KMS-11 (cell line): ENCODE data around the gene CDC45.

ENCODE experiments used
- H2AFZ ChIP-seq: fragments of 200-600 bp; sonication (generic); 2 replicates; pipeline ENCODE4 v1.6.1; 2016; ENCODE audit warnings: antibody characterized with exemption, mixed run types, low read depth
- H3K27ac ChIP-seq: fragments of 200-600 bp; sonication (generic); 2 replicates; pipeline ENCODE4 v1.6.1; 2016; ENCODE audit warnings: mild to moderate bottlenecking, mixed run types
- H3K27me3 ChIP-seq: fragments of 200-600 bp; sonication (generic); 2 replicates; pipeline ENCODE4 v1.6.1; 2017; ENCODE audit warnings: mild to moderate bottlenecking, low read depth, mixed run types, moderate library complexity; ENCODE audit not compliant: insufficient read depth
- H3K36me3 ChIP-seq: fragments of 200-600 bp; sonication (generic); 2 replicates; pipeline ENCODE4 v1.6.1; 2017; ENCODE audit warnings: mild to moderate bottlenecking, mixed run types; ENCODE audit not compliant: insufficient read depth
- H3K4me1 ChIP-seq: fragments of 200-600 bp; sonication (generic); 2 replicates; pipeline ENCODE4 v1.6.1; 2016; ENCODE audit warnings: mild to moderate bottlenecking, low read depth, mixed run types; ENCODE audit not compliant: poor library complexity, severe bottlenecking
- H3K4me2 ChIP-seq: fragments of 200-600 bp; sonication (generic); 2 replicates; pipeline ENCODE4 v1.7.0; 2016; ENCODE audit warnings: mild to moderate bottlenecking, mixed run types
- H3K4me3 ChIP-seq: fragments of 200-600 bp; sonication (generic); IDR thresholded peaks from 2 replicates; pipeline ENCODE4 v1.6.1; 2017; ENCODE audit warnings: low read depth, low read length, mixed read lengths; ENCODE audit not compliant: insufficient read depth
- H3K79me2 ChIP-seq: fragments of 200-600 bp; sonication (generic); 2 replicates; pipeline ENCODE4 v1.6.1; 2016; ENCODE audit warnings: low read depth, mixed run types; ENCODE audit not compliant: insufficient read depth
- H3K9ac ChIP-seq: fragments of 200-600 bp; sonication (generic); 2 replicates; pipeline ENCODE4 v1.6.1; 2016; ENCODE audit warnings: mild to moderate bottlenecking, mixed run types
- H4K20me1 ChIP-seq: fragments of 200-600 bp; sonication (generic); 2 replicates; pipeline ENCODE4 v1.6.1; 2016; ENCODE audit warnings: mild to moderate bottlenecking, mixed run types; ENCODE audit not compliant: insufficient read depth
- CTCF ChIP-seq: fragments of 200-600 bp; sonication (generic); conservative IDR thresholded peaks from 2 replicates; pipeline ENCODE4 v1.6.1; 2017; ENCODE audit warnings: low read depth, mild to moderate bottlenecking, antibody characterized with exemption, low read length, moderate library complexity, mixed read lengths

Gene CDC45

GRCh38 chr22:19479355-19480172, at the start of gene CDC45:
Gene CDC45 (plus strand): TSS chr22:19479920. CDS start chr22:19479969, 49 bp downstream.
- Histone ChIP-seq H3K4me2 (peak within 1 kb of the TSS; percentile 77), H2AFZ (peak within 1 kb of the TSS; percentile 92), H3K4me3 (no peak within 1 kb of the TSS), H3K4me1 (peaks cover 19% of the 10 kb centered on the region), H4K20me1 (no peaks in the 10 kb centered on the region; the same call in 1 of the 2 replicates), H3K79me2 (peaks cover 58% of the 10 kb centered on the region), H3K9ac (peak within 1 kb of the TSS; percentile 97), H3K27ac (peak within 1 kb of the TSS; percentile 98), H3K27me3 (no peaks in the 10 kb centered on the region), H3K36me3 (0 out of 2 replicates have a peak, but pooled peaks cover 3% of the 10 kb centered on the region)
- TF ChIP-seq CTCF, result no peak

GRCh38 chr22:19429950-19430889, 49.5 kb upstream of the CDC45 start:
- peaks cover 55% of the 10 kb centered on the region for H3K4me1 ChIP-seq
- peaks cover 70% of the 10 kb centered on the region for H3K79me2 ChIP-seq
- no peak overlapping the region for H2AFZ ChIP-seq
- H3K27ac ChIP-seq, result peak overlapping the region; percentile 98
- no peaks in the 10 kb centered on the region for H3K27me3 ChIP-seq
- peak overlapping the region; percentile 94 for H3K9ac ChIP-seq
- TF ChIP-seq CTCF, result no peak
- no peaks in the 10 kb centered on the region; the same call in 1 of the 2 replicates for H3K36me3 ChIP-seq
- H4K20me1 ChIP-seq, result peaks cover 26% of the 10 kb centered on the region; the same call in 1 of the 2 replicates
- H3K4me3 ChIP-seq, result no peak overlapping the region
- H3K4me2 ChIP-seq, result peak overlapping the region; percentile 72

- peaks cover 62% of the 10 kb centered on the region for H3K79me2 ChIP-seq
- H3K4me2 ChIP-seq, result peak overlapping the region; percentile 72; the same call in 1 of the 2 replicates
- H4K20me1 ChIP-seq, result peaks cover 26% of the 10 kb centered on the region; the same call in 1 of the 2 replicates
- no peaks in the 10 kb centered on the region; the same call in 1 of the 2 replicates for H3K36me3 ChIP-seq
- H3K27me3 ChIP-seq, result no peaks in the 10 kb centered on the region
- H3K4me3 ChIP-seq, result no peak overlapping the region
- H3K27ac ChIP-seq, result peak overlapping the region; percentile 98
- peak; percentile 29; the same call in 1 of the 2 replicates for TF ChIP-seq CTCF
- no peak overlapping the region for H2AFZ ChIP-seq
- peaks cover 47% of the 10 kb centered on the region for H3K4me1 ChIP-seq
- H3K9ac ChIP-seq, result peak overlapping the region; percentile 94
Measured at GRCh38 chr22:19430890-19431541, 48.7 kb upstream of the CDC45 start.

GRCh38 chr22:19431649-19432132, 48.0 kb upstream of the CDC45 start, which contains the start of gene HIRA:
Gene HIRA (minus strand): TSS chr22:19431733. CDS start chr22:19431476, 257 bp downstream.
- Histone ChIP-seq H3K9ac (peak within 1 kb of the TSS; percentile 94), H3K79me2 (peaks cover 55% of the 10 kb centered on the region), H3K4me3 (no peak within 1 kb of the TSS), H3K36me3 (no peaks in the 10 kb centered on the region), H3K27ac (peak within 1 kb of the TSS; percentile 98), H4K20me1 (peaks cover 19% of the 10 kb centered on the region; the same call in 1 of the 2 replicates), H3K27me3 (no peaks in the 10 kb centered on the region), H2AFZ (peak within 1 kb of the TSS; percentile 35), H3K4me2 (peak within 1 kb of the TSS; percentile 80), H3K4me1 (peaks cover 40% of the 10 kb centered on the region)
- TF ChIP-seq CTCF, result no peak
